A549 (cell line): ENCODE results near the gene RASSF3. TPM values are rescaled to one million over a fixed set of nuclear protein-coding genes. Genes with fewer than 3 reads are reported as not detected.
"Not testable (repeated sequence)": the region's sequence is repeated elsewhere in the genome, so short reads cannot be mapped to it uniquely, and the experiment has no call there.

Source experiments
- ATAC-seq, 2 experiments: fragments of 200-7000 bp in 1 of 2; fragments of >200 bp in 1 of 2; cut with Nextera tagmentation in 1 of 2; cut with Tn5 transposase in 1 of 2; 3 replicates each; pipeline versions ENCODE4 v1.8.0 to v1.9.1; 2018 to 2020; ENCODE audit warnings: mild to moderate bottlenecking in 1 of 2, moderate library complexity in 1 of 2
- CTCF ChIA-PET: fragments of 300-600 bp; sonication (Branson Sonifier 250); formaldehyde crosslinking; extraction: SDS; loops from one replicate; lab custom pipeline; 2021; ENCODE audit warnings: antibody characterized with exemption, inconsistent platforms; lab: Yijun Ruan, JAX
- POLR2A ChIA-PET: fragments of 350-600 bp; formaldehyde crosslinking; extraction: SDS; loops from one replicate; lab custom pipeline; 2021; ENCODE audit warnings: antibody characterized with exemption, inconsistent platforms; lab: Yijun Ruan, JAX
- DNase-seq, 2 experiments: peaks; one replicate each; pipeline versions ENCODE4 v3.0.0 to v3.0.0-alpha.2; 2011 to 2016; ENCODE audit warnings: low read depth in 1 of 2, low spot score in 1 of 2
- FAIRE-seq: peaks from 2 replicates; lab custom pipeline; 2011; peaks lifted over from hg19 to GRCh38; lab: Jason Lieb, UNC
- H3K27ac ChIP-seq, 2 experiments: fragments of >200 bp; sonication (Bioruptor Twin); formaldehyde crosslinking; 3 replicates each; pipeline ENCODE4 v1.5.1; 2016 to 2017
- H3K4me1 ChIP-seq: fragments of >200 bp; sonication (Bioruptor Twin); formaldehyde crosslinking; 3 replicates; pipeline ENCODE4 v1.6.1; 2016
- H3K4me2 ChIP-seq: fragments of >200 bp; sonication (Bioruptor Twin); formaldehyde crosslinking; 3 replicates; pipeline ENCODE4 v1.6.1; 2016
- H3K4me3 ChIP-seq: fragments of >200 bp; sonication (Bioruptor Twin); formaldehyde crosslinking; 3 replicates; pipeline ENCODE4 v1.5.1; 2016
- H3K9me3 ChIP-seq: fragments of >200 bp; sonication (Bioruptor Twin); formaldehyde crosslinking; 3 replicates; pipeline ENCODE4 v1.6.1; 2016
- CBX8 ChIP-seq: fragments of 200-600 bp; sonication (generic); IDR thresholded peaks from 2 replicates; pipeline ENCODE4 v1.6.1; 2016
- CEBPB ChIP-seq, 2 experiments: fragments of >200 bp in 1 of 2; sonication (Bioruptor Twin) in 1 of 2; formaldehyde crosslinking in 1 of 2; IDR thresholded peaks; 2 replicates each; pipeline ENCODE4 v1.6.1; 2012 to 2016
- CTCF ChIP-seq: fragments of >200 bp; sonication (Bioruptor Twin); formaldehyde crosslinking; IDR thresholded peaks from 3 replicates; pipeline ENCODE4 v1.5.1; 2016
- FOXS1 ChIP-seq: fragments of 250-450 bp; sonication (Bioruptor Pico); IDR thresholded peaks from 2 replicates; pipeline ENCODE4 v1.5.0; 2020; ENCODE audit warnings: mild to moderate bottlenecking, moderate library complexity
- HEYL ChIP-seq: fragments of 250-450 bp; sonication (Bioruptor Pico); IDR thresholded peaks from 2 replicates; pipeline ENCODE4 v1.8.0; 2021; ENCODE audit warnings: mild to moderate bottlenecking, moderate library complexity
- HOXB13 ChIP-seq: fragments of 250-450 bp; sonication (Bioruptor Pico); IDR thresholded peaks from 2 replicates; pipeline ENCODE4 v1.5.0; 2020; ENCODE audit warnings: low read depth, mild to moderate bottlenecking, moderate library complexity
- JUN ChIP-seq, 2 experiments: fragments of >200 bp; sonication (Bioruptor Twin); formaldehyde crosslinking; IDR thresholded peaks; 2 replicates in 1 of 2; 3 replicates in 1 of 2; pipeline ENCODE4 v1.6.1; 2016 to 2017
- JUNB ChIP-seq: fragments of >200 bp; sonication (Bioruptor Twin); formaldehyde crosslinking; IDR thresholded peaks from 2 replicates; pipeline ENCODE4 v1.6.1; 2016
- MAX ChIP-seq: IDR thresholded peaks from 2 replicates; pipeline ENCODE4 v1.6.1; 2012
- MAZ ChIP-seq: fragments of 150-350 bp; IDR thresholded peaks from 2 replicates; pipeline ENCODE4 v1.6.1; 2014; ENCODE audit warnings: antibody characterized with exemption, low read depth, low read length, borderline replicate concordance
- RARB ChIP-seq: fragments of 250-450 bp; sonication (Bioruptor Pico); IDR thresholded peaks from 2 replicates; pipeline ENCODE4 v1.8.0; 2021; ENCODE audit warnings: mild to moderate bottlenecking, moderate library complexity
- RCOR1 ChIP-seq: fragments of 150-350 bp; IDR thresholded peaks from 2 replicates; pipeline ENCODE4 v1.6.1; 2014; ENCODE audit warnings: antibody characterized with exemption, low read length, low read depth
- RFX5 ChIP-seq: fragments of 450-650 bp; IDR thresholded peaks from 2 replicates; pipeline ENCODE4 v1.7.1; 2014; ENCODE audit warnings: antibody characterized with exemption, mild to moderate bottlenecking, moderate library complexity
- ZFP36 ChIP-seq: fragments of 450-650 bp; IDR thresholded peaks from 2 replicates; pipeline ENCODE4 v1.6.1; 2014; ENCODE audit warnings: borderline replicate concordance; ENCODE audit not compliant: partially characterized antibody
- WGBS: methylation state at CpG from one replicate; pipeline ENCODE4 v1.1.6; 2017; ENCODE audit errors: missing lambda C conversion rate; 5-methylcytosine and 5-hydroxymethylcytosine counted together
- polyA plus RNA-seq, 4 experiments: library from polyadenylated mRNA; depleted of rRNA in 3 of 4; stranded (reverse); fragments of >200 nt; fragmentation: RNase III in 1 of 4; extraction: RNeasy Plus Mini Kit Qiagen cat#74134 plus additional on column Dnase treatment in 1 of 4; gene quantifications; 2 replicates in 3 of 4; 3 replicates in 1 of 4; pipeline ENCODE4 v1.2.3, GENCODE V29; 2011 to 2017
- TF ChIP-seq, protein P1 (sequence below): fragments of >200 bp; sonication (Bioruptor Twin); formaldehyde crosslinking; IDR thresholded peaks from 2 replicates; pipeline ENCODE4 v1.6.1; 2016
- TF ChIP-seq, protein P2 (sequence below): IDR thresholded peaks from 2 replicates; pipeline ENCODE4 v1.6.1; 2012
- TF ChIP-seq, protein P3 (sequence below): fragments of 200-600 bp; sonication (generic); IDR thresholded peaks from 2 replicates; pipeline ENCODE4 v1.6.1; 2016; ENCODE audit warnings: antibody characterized with exemption, mild to moderate bottlenecking, moderate library complexity

Gene RASSF3
- polyA plus RNA-seq, 2 of the 4 experiments (the other 2 are of a cell fraction) = 19.7 to 35.4 TPM

- Histone ChIP-seq H3K27ac (no peak overlapping the region), H3K4me2 (no peak overlapping the region)
- 69% methylated on average over 3 of the region's 3 CpGs for WGBS
- TF ChIP-seq JUNB (no peak), ZFP36 (no peak), RARB (CRISPR knock-in tag) (no peak), MAX (no peak), CBX8 (no peak), JUN (IDR thresholded peaks at IDR 0.05) (no peak), FOXS1 (CRISPR knock-in tag) (no peak), RFX5 (no peak)
- TF ChIP-seq, protein P1, sequence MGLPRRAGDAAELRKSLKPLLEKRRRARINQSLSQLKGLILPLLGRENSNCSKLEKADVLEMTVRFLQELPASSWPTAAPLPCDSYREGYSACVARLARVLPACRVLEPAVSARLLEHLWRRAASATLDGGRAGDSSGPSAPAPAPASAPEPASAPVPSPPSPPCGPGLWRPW = no peak
- TF ChIP-seq, all 56 proteins: peak for 0
- FAIRE-seq (no peak), ATAC-seq (no peak), DNase-seq (no peak)
- CTCF ChIA-PET = interaction anchor here (0.7 to 1.8 kb wide), 2 partner anchors 9 to 33 kb away, joined by 3 to 10 read pairs; no protein-coding TSS in a partner anchor
- no peaks in the 10 kb centered on the region for H3K4me1 ChIP-seq
- POLR2A ChIA-PET = no interaction called here
- H3K9me3 ChIP-seq = no peaks in the 10 kb centered on the region
- no peak overlapping the region for H3K4me3 ChIP-seq
These were observed 27.4 kb upstream of the RASSF3 start for GRCh38 chr12:64582862-64583261.

- H3K4me3 ChIP-seq, DNase-seq, H3K4me2 ChIP-seq, POLR2A ChIA-PET, FAIRE-seq, H3K27ac ChIP-seq, ATAC-seq, H3K9me3 ChIP-seq, H3K4me1 ChIP-seq: not testable (repeated sequence)
- 69% methylated on average over 7 of the region's 7 CpGs for WGBS
- 0 out of 4 replicates have a peak, but pooled peaks of 1 of the 2 experiments have one; percentile 22 for TF ChIP-seq CEBPB (IDR thresholded peaks at IDR 0.05)
- CTCF ChIA-PET = interaction anchor here (0.7 to 1.8 kb wide), 5 partner anchors 8 to 115 kb away, joined by 3 to 10 read pairs (median 4); no protein-coding TSS in a partner anchor
These were observed 26.9 kb upstream of the RASSF3 start for GRCh38 chr12:64583395-64583770.

- WGBS = 69% methylated on average over 6 of the region's 6 CpGs
- no peak overlapping the region for H3K4me2 ChIP-seq
- POLR2A ChIA-PET = interaction anchor here (0.6 kb wide), 2 partner anchors 96 to 648 kb away, joined by 3 to 5 read pairs; no protein-coding TSS in a partner anchor
- CTCF ChIA-PET = interaction anchor here (1.0 to 1.6 kb wide), 4 partner anchors 11 to 114 kb away, joined by 3 to 7 read pairs (median 4); no protein-coding TSS in a partner anchor
- DNase-seq (no peak), ATAC-seq (no peak), FAIRE-seq (no peak)
- no peaks in the 10 kb centered on the region for H3K9me3 ChIP-seq
- no peaks in the 10 kb centered on the region for H3K4me1 ChIP-seq
- H3K27ac ChIP-seq = no peak overlapping the region
- TF ChIP-seq HEYL (CRISPR knock-in tag) (no peak), CTCF (no peak), ZFP36 (no peak), HOXB13 (CRISPR knock-in tag) (no peak), MAZ (no peak)
- TF ChIP-seq, protein P2, sequence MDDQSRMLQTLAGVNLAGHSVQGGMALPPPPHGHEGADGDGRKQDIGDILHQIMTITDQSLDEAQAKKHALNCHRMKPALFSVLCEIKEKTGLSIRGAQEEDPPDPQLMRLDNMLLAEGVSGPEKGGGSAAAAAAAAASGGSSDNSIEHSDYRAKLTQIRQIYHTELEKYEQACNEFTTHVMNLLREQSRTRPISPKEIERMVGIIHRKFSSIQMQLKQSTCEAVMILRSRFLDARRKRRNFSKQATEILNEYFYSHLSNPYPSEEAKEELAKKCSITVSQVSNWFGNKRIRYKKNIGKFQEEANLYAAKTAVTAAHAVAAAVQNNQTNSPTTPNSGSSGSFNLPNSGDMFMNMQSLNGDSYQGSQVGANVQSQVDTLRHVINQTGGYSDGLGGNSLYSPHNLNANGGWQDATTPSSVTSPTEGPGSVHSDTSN = no peak
- no peak overlapping the region for H3K4me3 ChIP-seq
These were observed 26.4 kb upstream of the RASSF3 start for GRCh38 chr12:64583771-64584421.

DNA sequence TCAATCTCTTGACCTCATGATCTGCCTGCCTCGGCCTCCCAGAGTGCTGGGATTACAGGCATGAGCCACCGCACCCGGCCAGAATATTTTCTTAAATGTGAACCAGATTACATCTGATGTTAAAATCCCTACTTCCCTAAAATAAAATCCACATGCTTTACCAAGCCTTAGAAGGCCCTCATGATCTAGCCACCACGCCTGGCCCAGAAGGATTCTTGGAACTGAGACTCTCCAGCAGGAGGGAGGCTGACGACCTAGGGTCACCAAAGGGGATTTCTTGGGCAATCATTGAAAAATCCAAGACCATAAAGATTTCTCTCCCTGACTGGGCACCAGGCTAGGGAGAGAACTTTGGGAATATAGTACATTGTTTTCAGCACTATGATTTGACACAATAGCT is 25.2 kb upstream of the RASSF3 start:
- CTCF ChIA-PET = interaction anchor here (0.8 to 1.6 kb wide), 3 partner anchors 12 to 409 kb away, joined by 3 to 4 read pairs (median 3); no protein-coding TSS in a partner anchor
- POLR2A ChIA-PET = no interaction called here
- Histone ChIP-seq H3K9me3 (no peaks in the 10 kb centered on the region), H3K4me2 (no peak overlapping the region), H3K4me1 (no peaks in the 10 kb centered on the region)
- DNase-seq = no peak
- TF ChIP-seq, protein P1 = no peak
- TF ChIP-seq, protein P3, sequence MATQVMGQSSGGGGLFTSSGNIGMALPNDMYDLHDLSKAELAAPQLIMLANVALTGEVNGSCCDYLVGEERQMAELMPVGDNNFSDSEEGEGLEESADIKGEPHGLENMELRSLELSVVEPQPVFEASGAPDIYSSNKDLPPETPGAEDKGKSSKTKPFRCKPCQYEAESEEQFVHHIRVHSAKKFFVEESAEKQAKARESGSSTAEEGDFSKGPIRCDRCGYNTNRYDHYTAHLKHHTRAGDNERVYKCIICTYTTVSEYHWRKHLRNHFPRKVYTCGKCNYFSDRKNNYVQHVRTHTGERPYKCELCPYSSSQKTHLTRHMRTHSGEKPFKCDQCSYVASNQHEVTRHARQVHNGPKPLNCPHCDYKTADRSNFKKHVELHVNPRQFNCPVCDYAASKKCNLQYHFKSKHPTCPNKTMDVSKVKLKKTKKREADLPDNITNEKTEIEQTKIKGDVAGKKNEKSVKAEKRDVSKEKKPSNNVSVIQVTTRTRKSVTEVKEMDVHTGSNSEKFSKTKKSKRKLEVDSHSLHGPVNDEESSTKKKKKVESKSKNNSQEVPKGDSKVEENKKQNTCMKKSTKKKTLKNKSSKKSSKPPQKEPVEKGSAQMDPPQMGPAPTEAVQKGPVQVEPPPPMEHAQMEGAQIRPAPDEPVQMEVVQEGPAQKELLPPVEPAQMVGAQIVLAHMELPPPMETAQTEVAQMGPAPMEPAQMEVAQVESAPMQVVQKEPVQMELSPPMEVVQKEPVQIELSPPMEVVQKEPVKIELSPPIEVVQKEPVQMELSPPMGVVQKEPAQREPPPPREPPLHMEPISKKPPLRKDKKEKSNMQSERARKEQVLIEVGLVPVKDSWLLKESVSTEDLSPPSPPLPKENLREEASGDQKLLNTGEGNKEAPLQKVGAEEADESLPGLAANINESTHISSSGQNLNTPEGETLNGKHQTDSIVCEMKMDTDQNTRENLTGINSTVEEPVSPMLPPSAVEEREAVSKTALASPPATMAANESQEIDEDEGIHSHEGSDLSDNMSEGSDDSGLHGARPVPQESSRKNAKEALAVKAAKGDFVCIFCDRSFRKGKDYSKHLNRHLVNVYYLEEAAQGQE = no peak
- TF ChIP-seq, protein P2 = no peak
- TF ChIP-seq HOXB13 (CRISPR knock-in tag) (no peak), ZFP36 (no peak), RCOR1 (no peak)
- TF ChIP-seq, all 56 proteins: peak for 0
- 88% methylated on average over 5 of the region's 5 CpGs for WGBS
- no peak overlapping the region for H3K27ac ChIP-seq
- FAIRE-seq (no peak), ATAC-seq (no peak)
- H3K4me3 ChIP-seq = no peak overlapping the region
